H1 (cell line): ENCODE measurements around the gene SORCS3. TPM values are rescaled to one million over a fixed set of nuclear protein-coding genes. Genes with fewer than 3 reads are reported as not detected.

Experiments used
- CHD7 ChIP-seq: fragments of 300-600 bp; sonication (generic); IDR thresholded peaks from 2 replicates; pipeline ENCODE4 v1.7.1; 2012; ENCODE audit warnings: low read length, moderate library complexity, mild to moderate bottlenecking, inconsistent platforms; ENCODE audit not compliant: insufficient replicate concordance
- HDAC2 ChIP-seq, 2 experiments: fragments of 300-600 bp in 1 of 2; sonication (generic) in 1 of 2; IDR thresholded peaks; 2 replicates each; pipeline ENCODE4 v1.6.1; 2011 to 2012; ENCODE audit warnings: low read depth in 2 of 2, low read length in 2 of 2, mild to moderate bottlenecking in 2 of 2, moderate library complexity in 2 of 2, borderline replicate concordance in 1 of 2, inconsistent platforms in 1 of 2
- polyA plus RNA-seq, 7 experiments: library from polyadenylated mRNA; depleted of rRNA in 3 of 7; stranded (reverse) in 5 of 7; unstranded in 2 of 7; fragments of >200 nt in 5 of 7; fragments of 200-250 nt in 2 of 7; gene quantifications; 1 replicate in 5 of 7; 2 replicates in 1 of 7; 4 replicates in 1 of 7; pipeline versions ENCODE4 v1.2.1 to v1.2.3, GENCODE V29; 2011 to 2013; ENCODE audit warnings: missing spikeins in 2 of 7, mixed read lengths in 2 of 7
- total RNA-seq: library from RNA; stranded (reverse); fragmentation: NEBNext Ultra II Directional; extraction: Animal tissue kit (Norgen Biotek cat#: 25700); gene quantifications from 2 replicates; pipeline ENCODE4 v1.2.1, GENCODE V29; 2021

SORCS3 gene
- total and polyA plus RNA-seq, 2 of the 8 experiments (the other 6 are each of a cell fraction or from before 2014, with no cell fraction given), result 0.26 to 0.88 TPM

DNA sequence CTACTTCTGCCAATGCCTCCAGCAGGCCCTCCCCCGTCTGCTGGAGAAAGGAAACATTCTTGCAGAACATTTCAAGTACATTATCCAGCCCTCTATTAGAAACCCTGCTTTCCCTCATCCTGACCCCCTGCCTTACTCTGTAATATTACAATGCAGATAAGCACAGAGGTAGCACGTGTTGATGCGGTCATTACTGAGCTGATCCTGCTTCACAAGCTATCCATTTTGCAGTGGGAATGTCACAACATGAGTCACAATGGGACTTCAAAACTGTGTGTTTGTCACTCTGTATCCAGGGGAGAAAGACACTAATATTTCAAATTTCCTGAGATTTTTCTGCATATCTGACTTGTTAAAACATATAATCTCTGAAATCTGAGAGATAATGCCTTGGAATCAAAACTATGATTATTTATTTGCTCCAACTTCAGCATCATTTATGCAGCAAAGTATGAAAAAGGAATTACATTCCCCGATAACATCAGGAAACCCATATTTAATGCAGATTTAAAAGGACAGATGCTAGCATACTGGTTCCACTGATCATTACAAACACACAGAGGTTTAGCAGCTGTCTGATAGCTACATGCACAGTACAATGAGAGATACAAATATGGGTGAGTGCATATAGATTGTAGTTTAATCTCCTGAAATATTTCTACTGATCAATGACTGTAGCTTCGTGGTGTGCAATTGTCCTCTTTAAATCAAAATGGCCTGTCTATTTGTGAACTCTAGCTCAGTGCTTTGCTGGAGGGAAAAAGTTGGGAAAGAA, 239.7 kb downstream of the SORCS3 start (continued):
- no peak for TF ChIP-seq CHD7
- TF ChIP-seq HDAC2 (IDR thresholded peaks at IDR 0.05; ENCODE audit: borderline replicate concordance in 1 of 2, low read depth in 2 of 2, low read length in 2 of 2), result no peak
